ENCODE data around the gene IL9.

GRCh38 chr5:135868681-135869080 lies 27.0 kb downstream of the IL9 start:
- no peak for TF ChIP-seq POLR2A (IDR thresholded peaks at IDR 0.05; ENCODE audit: low read depth, low read length)
- no peak for TF ChIP-seq POLR2AphosphoS5 (IDR thresholded peaks at IDR 0.05; ENCODE audit: low read depth, low read length)
- TF ChIP-seq PAX5 (IDR thresholded peaks at IDR 0.05; ENCODE audit: insufficient read depth, low read length, severe bottlenecking), result no peak
- no peak for TF ChIP-seq TAF1 (IDR thresholded peaks at IDR 0.05; ENCODE audit: low read depth, low read length)

All from GM12891 (cell line).